ENCODE results near the gene KCNH5. TPM values are rescaled to one million over a fixed set of nuclear protein-coding genes. Genes with fewer than 3 reads are reported as not detected.

KCNH5 gene
- total RNA-seq, 1 donor from 2014 or later, result not detected

DNA sequence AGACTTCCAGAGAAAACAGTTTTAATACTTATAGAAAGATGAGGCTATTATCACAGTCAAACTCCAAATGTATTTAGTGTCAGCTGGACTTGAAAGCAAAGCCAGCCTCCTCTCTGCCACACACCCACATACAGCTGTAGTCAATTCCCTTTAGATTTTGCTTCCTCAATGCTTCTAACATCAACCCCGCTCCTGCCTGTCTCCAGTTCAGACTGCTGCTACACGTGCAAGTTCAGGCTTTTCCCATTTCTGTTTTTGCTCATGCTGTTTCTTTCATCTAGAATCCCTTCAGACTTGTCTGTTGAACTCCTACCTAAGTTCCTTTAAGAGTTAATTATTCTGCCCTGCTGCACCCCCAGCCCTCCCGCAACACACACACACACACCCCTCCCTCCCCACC lies 380.0 kb downstream of the KCNH5 start:
- H3K4me3 ChIP-seq (ENCODE audit: low read depth, low read length), result no peak overlapping the region
- TF ChIP-seq, protein P1, sequence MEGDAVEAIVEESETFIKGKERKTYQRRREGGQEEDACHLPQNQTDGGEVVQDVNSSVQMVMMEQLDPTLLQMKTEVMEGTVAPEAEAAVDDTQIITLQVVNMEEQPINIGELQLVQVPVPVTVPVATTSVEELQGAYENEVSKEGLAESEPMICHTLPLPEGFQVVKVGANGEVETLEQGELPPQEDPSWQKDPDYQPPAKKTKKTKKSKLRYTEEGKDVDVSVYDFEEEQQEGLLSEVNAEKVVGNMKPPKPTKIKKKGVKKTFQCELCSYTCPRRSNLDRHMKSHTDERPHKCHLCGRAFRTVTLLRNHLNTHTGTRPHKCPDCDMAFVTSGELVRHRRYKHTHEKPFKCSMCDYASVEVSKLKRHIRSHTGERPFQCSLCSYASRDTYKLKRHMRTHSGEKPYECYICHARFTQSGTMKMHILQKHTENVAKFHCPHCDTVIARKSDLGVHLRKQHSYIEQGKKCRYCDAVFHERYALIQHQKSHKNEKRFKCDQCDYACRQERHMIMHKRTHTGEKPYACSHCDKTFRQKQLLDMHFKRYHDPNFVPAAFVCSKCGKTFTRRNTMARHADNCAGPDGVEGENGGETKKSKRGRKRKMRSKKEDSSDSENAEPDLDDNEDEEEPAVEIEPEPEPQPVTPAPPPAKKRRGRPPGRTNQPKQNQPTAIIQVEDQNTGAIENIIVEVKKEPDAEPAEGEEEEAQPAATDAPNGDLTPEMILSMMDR (conservative IDR thresholded peaks at IDR 0.05; ENCODE audit: low read depth, low read length), result no peak
- no peak for DNase-seq (ENCODE audit: low read depth)

- DNase-seq (ENCODE audit: low read depth), result no peak
- TF ChIP-seq, protein P1 (conservative IDR thresholded peaks at IDR 0.05; ENCODE audit: low read depth, low read length), result no peak
- no peak overlapping the region for H3K4me3 ChIP-seq (ENCODE audit: low read depth, low read length)
Observed at GRCh38 chr14:62663456-62663821, 381.8 kb downstream of the KCNH5 start.

DNA sequence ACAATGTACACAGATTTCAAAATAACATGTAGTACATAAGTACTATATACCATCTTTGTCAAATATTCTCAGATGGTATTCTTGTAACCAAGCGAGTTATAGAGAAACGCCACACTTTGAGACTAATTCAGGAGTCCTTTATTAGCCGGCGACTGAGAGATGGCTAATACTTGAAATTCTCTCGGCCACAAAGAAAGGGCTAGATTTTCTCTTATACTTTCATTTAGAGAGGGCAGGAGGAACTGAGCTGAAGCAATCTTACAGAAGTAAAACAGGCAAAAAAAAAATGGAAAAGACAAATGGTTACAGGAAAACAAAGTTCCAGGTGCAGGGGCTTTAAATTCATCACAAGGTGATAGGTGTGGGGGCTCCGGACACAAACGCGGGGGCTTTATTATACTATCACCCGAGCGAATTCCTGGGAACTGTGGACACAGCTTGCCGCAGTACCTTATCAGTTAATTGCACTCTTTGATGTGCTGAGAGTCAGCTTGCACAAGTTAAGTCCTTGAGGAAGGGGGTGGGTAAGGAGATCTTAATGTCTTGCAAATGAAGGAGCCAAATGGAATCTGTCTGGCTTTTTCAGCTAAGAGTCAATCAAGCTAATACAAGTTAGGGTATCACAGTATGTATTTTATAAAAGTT lies 382.3 kb downstream of the KCNH5 start:
- no peak overlapping the region for H3K4me3 ChIP-seq (ENCODE audit: low read depth, low read length)
- TF ChIP-seq, protein P1 (conservative IDR thresholded peaks at IDR 0.05; ENCODE audit: low read depth, low read length), result no peak
- DNase-seq (ENCODE audit: low read depth), result no peak

DNA sequence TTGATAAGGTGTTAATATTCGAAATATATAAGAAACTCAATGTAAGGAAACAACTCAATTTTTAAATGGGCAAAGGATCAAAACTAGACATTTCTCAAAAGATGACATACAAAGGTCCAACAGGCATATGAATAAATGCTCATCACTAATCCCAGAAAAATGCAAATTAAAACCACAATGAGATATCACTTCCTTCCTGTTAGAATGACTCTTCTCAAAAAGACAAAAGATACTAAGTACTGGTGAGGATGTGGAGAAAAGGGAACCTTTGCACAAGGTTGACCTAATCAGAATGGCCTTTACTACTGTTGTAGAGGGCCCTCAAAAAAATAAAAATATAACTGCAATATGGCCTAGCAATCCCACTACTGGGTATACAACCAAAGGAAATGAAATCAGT lies 383.4 kb downstream of the KCNH5 start:
- TF ChIP-seq, protein P1 (conservative IDR thresholded peaks at IDR 0.05; ENCODE audit: low read depth, low read length), result no peak
- no peak overlapping the region for H3K4me3 ChIP-seq (ENCODE audit: low read depth, low read length)
- DNase-seq (ENCODE audit: low read depth), result no peak

DNA sequence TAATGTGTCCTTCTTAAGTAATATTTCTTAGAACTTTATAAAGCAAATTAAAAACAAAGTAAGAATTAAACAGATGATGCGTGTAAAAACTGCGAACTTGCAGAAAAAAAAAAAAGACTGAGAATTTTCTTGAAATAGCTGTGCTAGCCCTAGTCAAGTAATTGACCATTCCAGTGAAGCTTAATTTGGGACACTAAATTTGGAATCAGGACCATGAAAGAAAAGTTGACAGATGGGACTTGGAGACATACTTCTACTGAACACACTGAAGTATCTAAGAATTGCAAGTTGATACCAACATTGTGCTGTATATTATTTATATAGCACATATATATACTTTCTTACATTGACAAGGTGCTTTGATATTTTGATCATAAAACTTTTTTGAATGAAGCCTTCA lies 386.6 kb downstream of the KCNH5 start:
- no peak for DNase-seq (ENCODE audit: low read depth)
- H3K4me3 ChIP-seq (ENCODE audit: low read depth, low read length), result no peak overlapping the region
- TF ChIP-seq, protein P1 (conservative IDR thresholded peaks at IDR 0.05; ENCODE audit: low read depth, low read length), result no peak

DNA sequence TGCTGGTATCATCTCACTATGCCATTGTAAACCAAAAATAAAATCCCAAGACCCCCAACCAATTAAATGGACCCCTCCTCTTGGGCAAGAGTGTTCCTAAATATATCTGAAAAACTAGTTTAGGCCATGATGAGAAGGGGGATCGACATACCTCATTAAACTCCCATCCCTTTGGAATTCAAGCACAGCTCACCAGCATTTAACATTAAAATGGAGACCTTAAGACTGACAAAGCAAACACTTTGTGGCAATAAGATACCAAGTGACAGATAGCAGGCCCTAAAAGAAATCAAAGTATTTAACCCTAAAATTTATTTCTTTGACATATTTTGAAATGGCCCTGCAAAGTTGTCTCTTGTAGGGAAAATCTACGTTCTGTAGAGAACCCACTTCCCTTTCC lies 387.9 kb downstream of the KCNH5 start:
- no peak for DNase-seq (ENCODE audit: low read depth)
- TF ChIP-seq, protein P1 (conservative IDR thresholded peaks at IDR 0.05; ENCODE audit: low read depth, low read length), result no peak
- no peak overlapping the region for H3K4me3 ChIP-seq (ENCODE audit: low read depth, low read length)

DNA sequence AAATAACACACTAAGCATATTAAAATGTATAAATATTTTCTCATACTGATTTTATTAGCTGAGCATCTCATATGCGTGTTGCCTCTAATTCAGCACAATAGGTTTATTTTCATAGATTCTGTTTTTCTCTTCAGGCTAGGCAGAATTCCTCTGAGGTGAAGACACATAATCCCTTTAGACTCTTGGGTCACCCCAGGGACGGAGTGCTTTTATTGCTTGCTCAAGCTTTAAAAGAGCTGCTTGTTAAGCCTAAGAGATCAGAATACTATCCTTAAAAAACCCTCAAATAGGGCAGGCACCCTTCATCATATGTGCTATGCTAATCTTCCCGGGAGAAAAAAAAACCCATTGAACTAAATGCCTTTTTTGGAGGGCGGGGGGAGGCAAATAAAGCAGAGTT lies 390.1 kb downstream of the KCNH5 start:
- TF ChIP-seq, protein P1 (conservative IDR thresholded peaks at IDR 0.05; ENCODE audit: low read depth, low read length), result no peak
- H3K4me3 ChIP-seq (ENCODE audit: low read depth, low read length), result no peak overlapping the region
- no peak for DNase-seq (ENCODE audit: low read depth)
